K562 (cell line): ENCODE results near the gene MED17. TPM values are rescaled to one million over a fixed set of nuclear protein-coding genes. Genes with fewer than 3 reads are reported as not detected.

Experiments used
- CREM ChIP-seq: IDR thresholded peaks from 2 replicates; pipeline ENCODE4 v1.6.1; 2014; ENCODE audit warnings: antibody characterized with exemption, low read depth
- GATA2 ChIP-seq: sonication (generic); formaldehyde crosslinking; IDR thresholded peaks from 2 replicates; pipeline ENCODE4 v1.4.0; 2020; ENCODE audit warnings: mild to moderate bottlenecking, missing genetic modification reagents
- HINFP ChIP-seq: fragments of 450-650 bp; conservative IDR thresholded peaks from 2 replicates; pipeline ENCODE4 v1.6.1; 2016; ENCODE audit warnings: missing genetic modification characterization, low read depth, mild to moderate bottlenecking, control low read depth, missing compliant biosample characterization
- IRF1 ChIP-seq: sonication (generic); formaldehyde crosslinking; IDR thresholded peaks from 2 replicates; pipeline ENCODE4 v1.8.0; 2022; ENCODE audit warnings: missing genetic modification reagents, mild to moderate bottlenecking, borderline replicate concordance
- LARP7 ChIP-seq: fragments of 450-650 bp; IDR thresholded peaks from 2 replicates; pipeline ENCODE4 v1.6.1; 2016
- MCM5 ChIP-seq: fragments of 450-650 bp; IDR thresholded peaks from 2 replicates; pipeline ENCODE4 v1.6.1; 2016; ENCODE audit warnings: low read depth
- MEF2D ChIP-seq: conservative IDR thresholded peaks from 2 replicates; pipeline ENCODE4 v1.6.1; 2016; ENCODE audit warnings: low read depth, missing genetic modification characterization, missing compliant biosample characterization
- NCOA4 ChIP-seq: fragments of 450-650 bp; IDR thresholded peaks from 2 replicates; pipeline ENCODE4 v1.6.1; 2018; ENCODE audit warnings: mild to moderate bottlenecking; ENCODE audit not compliant: partially characterized antibody
- NUFIP1 ChIP-seq: fragments of 450-650 bp; IDR thresholded peaks from 2 replicates; pipeline ENCODE4 v1.6.1; 2018; ENCODE audit not compliant: partially characterized antibody
- PHF21A ChIP-seq: fragments of 450-650 bp; IDR thresholded peaks from 2 replicates; pipeline ENCODE4 v1.6.1; 2017; ENCODE audit warnings: low read depth, borderline replicate concordance
- POLR2H ChIP-seq: IDR thresholded peaks from 2 replicates; pipeline ENCODE4 v1.6.1; 2016; ENCODE audit warnings: missing genetic modification characterization, low read depth, mild to moderate bottlenecking, control low read depth, missing compliant biosample characterization, moderate library complexity
- RBM15 ChIP-seq: fragments of 200-400 bp; formaldehyde crosslinking; IDR thresholded peaks from 2 replicates; pipeline ENCODE4 v1.6.1; 2018; ENCODE audit warnings: mild to moderate bottlenecking, low read length, moderate library complexity; ENCODE audit not compliant: insufficient read depth
- SAFB2 ChIP-seq: fragments of 200-400 bp; formaldehyde crosslinking; IDR thresholded peaks from 2 replicates; pipeline ENCODE4 v1.6.1; 2018; ENCODE audit warnings: borderline replicate concordance, low read length, low read depth, moderate library complexity; ENCODE audit not compliant: severe bottlenecking
- SIX5 ChIP-seq, 2 experiments: IDR thresholded peaks; 2 replicates each; pipeline ENCODE4 v1.6.1; 2011; ENCODE audit warnings: low read length in 2 of 2, borderline replicate concordance in 1 of 2, low read depth in 1 of 2, mild to moderate bottlenecking in 1 of 2, moderate library complexity in 1 of 2; ENCODE audit not compliant: insufficient read depth in 1 of 2
- SMARCC2 ChIP-seq: fragments of 450-650 bp; IDR thresholded peaks from 2 replicates; pipeline ENCODE4 v1.6.1; 2017; ENCODE audit warnings: antibody characterized with exemption, moderate library complexity, mild to moderate bottlenecking, low read depth
- YY1 ChIP-seq, 3 experiments: IDR thresholded peaks; 2 replicates each; pipeline ENCODE4 v1.6.1; 2011; ENCODE audit warnings: low read length in 2 of 3, mild to moderate bottlenecking in 2 of 3, moderate library complexity in 2 of 3, borderline replicate concordance in 1 of 3, control low read depth in 1 of 3, low read depth in 1 of 3; ENCODE audit not compliant: insufficient read depth in 3 of 3, insufficient replicate concordance in 2 of 3, control insufficient read depth in 1 of 3, insufficient read length in 1 of 3; ENCODE audit errors: extremely low read depth in 1 of 3
- ZNF133 ChIP-seq: fragments of 250-450 bp; sonication (Bioruptor Pico); IDR thresholded peaks from 2 replicates; pipeline ENCODE4 v1.4.0; 2020; ENCODE audit warnings: mild to moderate bottlenecking
- ZNF143 ChIP-seq: sonication (generic); formaldehyde crosslinking; IDR thresholded peaks from 2 replicates; pipeline ENCODE4 v1.9.0; 2022; ENCODE audit warnings: mild to moderate bottlenecking, missing genetic modification reagents
- ZNF217 ChIP-seq: sonication (generic); formaldehyde crosslinking; IDR thresholded peaks from 2 replicates; pipeline ENCODE4 v1.8.0; 2022; ENCODE audit warnings: mild to moderate bottlenecking, missing genetic modification reagents
- ZNF24 ChIP-seq: fragments of 450-650 bp; IDR thresholded peaks from 2 replicates; pipeline ENCODE4 v1.6.1; 2016
- ZNF263 ChIP-seq: sonication (generic); formaldehyde crosslinking; IDR thresholded peaks from 2 replicates; pipeline ENCODE4 v1.8.0; 2022; ENCODE audit warnings: mild to moderate bottlenecking, missing genetic modification reagents, borderline replicate concordance
- ZNF408 ChIP-seq: fragments of 250-450 bp; sonication (Bioruptor Pico); IDR thresholded peaks from 2 replicates; pipeline ENCODE4 v1.4.0; 2020; ENCODE audit warnings: low read depth, mild to moderate bottlenecking, moderate library complexity
- polyA plus RNA-seq, 8 experiments: library from polyadenylated mRNA; depleted of rRNA in 4 of 8; stranded (reverse) in 5 of 8; unstranded in 3 of 8; fragments of >200 nt; fragmentation: Nextera tagmentation in 2 of 8; fragmentation: Illumina TruSeq in 1 of 8; extraction: Ambion mirVana in 2 of 8; extraction: Trizol in 1 of 8; gene quantifications; 2 replicates each; pipeline versions ENCODE4 v1.2.1 to v1.2.3, GENCODE V29; 2011 to 2014; ENCODE audit warnings: inconsistent platforms in 1 of 8, missing spikeins in 1 of 8
- total RNA-seq, 7 experiments: library from RNA; depleted of rRNA in 6 of 7; stranded (reverse); fragments of >200 nt in 6 of 7; fragmentation: Illumina TruSeq in 2 of 7; extraction: Trizol in 2 of 7; gene quantifications; 2 replicates each; pipeline versions ENCODE4 v1.2.1 to v1.2.3, GENCODE V29; 2011 to 2021; ENCODE audit warnings: low replicate concordance in 1 of 7
- TF ChIP-seq, protein P1 (sequence below): sonication (generic); formaldehyde crosslinking; IDR thresholded peaks from 2 replicates; pipeline ENCODE4 v1.9.0; 2022; ENCODE audit warnings: mild to moderate bottlenecking, missing genetic modification reagents

The MED17 gene
- total and polyA plus RNA-seq, 9 of the 15 experiments (the other 6 are each of a cell fraction or from before 2014, with no cell fraction given): 6.7 to 34.7 (median 26.8) TPM

DNA sequence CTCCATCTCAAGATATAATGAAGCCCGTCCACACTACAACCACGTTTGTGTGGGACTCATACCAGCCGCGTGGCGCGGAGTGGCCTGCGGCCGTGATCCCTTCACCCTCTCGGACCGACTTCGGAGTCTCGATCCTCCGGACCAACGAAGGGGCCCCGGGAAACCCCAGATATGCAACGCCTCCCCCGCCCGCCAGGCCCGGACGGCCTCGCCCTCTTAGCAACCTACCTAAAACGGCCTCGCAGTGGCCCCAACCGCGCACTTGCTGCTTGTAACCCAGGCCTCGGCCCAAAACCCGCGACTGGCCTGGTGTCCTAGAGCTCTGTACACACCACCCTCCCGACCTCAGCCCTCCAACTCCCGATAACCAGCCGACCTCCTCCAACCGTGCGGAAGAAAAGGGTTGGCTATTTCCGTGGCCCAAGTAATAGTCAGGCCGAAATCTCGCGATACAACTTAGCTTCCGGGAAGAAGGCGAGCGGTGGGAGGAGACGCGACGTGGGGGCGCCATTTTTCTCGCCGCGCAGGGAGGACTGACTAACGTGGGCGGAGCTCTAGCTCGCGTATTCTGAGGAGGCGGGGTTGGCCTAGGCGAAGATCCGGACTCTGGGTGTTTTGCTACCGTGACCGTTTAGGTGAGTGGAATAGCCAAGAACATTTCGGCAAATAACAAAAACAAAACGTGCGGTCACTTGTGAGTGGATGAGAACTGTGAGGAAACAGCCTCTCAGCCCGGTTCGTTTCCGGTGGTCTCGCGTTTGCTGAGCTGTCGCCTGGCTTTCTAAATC lies 42.8 kb upstream of the MED17 start, which contains the start of the genes C11orf54 and TAF1D (continued):
- no peak for TF ChIP-seq SMARCC2
- 0 out of 2 replicates have a peak, but pooled peaks have one; percentile 41 for TF ChIP-seq ZNF24
- no peak for TF ChIP-seq IRF1
- no peak for TF ChIP-seq SAFB2
- no peak for TF ChIP-seq PHF21A
- no peak for TF ChIP-seq ZNF217
- TF ChIP-seq HINFP: no peak
- TF ChIP-seq CREM: peak; percentile 89
- TF ChIP-seq MEF2D (tag): 0 out of 2 replicates have a peak, but pooled peaks have one; percentile 15
- no peak for TF ChIP-seq ZNF133 (CRISPR knock-in tag)
- no peak for TF ChIP-seq RBM15
- TF ChIP-seq NUFIP1: no peak
- no peak for TF ChIP-seq MCM5
- no peak for TF ChIP-seq ZNF143 (CRISPR knock-in tag)
- TF ChIP-seq NCOA4: no peak
- peak; percentile 96 for TF ChIP-seq POLR2H (tag)
- no peak for TF ChIP-seq GATA2 (CRISPR knock-in tag)
- TF ChIP-seq LARP7: peak; percentile 83
- TF ChIP-seq, protein P1, sequence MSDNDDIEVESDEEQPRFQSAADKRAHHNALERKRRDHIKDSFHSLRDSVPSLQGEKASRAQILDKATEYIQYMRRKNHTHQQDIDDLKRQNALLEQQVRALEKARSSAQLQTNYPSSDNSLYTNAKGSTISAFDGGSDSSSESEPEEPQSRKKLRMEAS: peak; percentile 57
- TF ChIP-seq YY1 (IDR thresholded peaks at IDR 0.05; ENCODE audit: borderline replicate concordance in 1 of 3, control insufficient read depth in 1 of 3, extremely low read depth in 1 of 3, insufficient read depth in 3 of 3, insufficient read length in 1 of 3, insufficient replicate concordance in 2 of 3, low read depth in 1 of 3, low read length in 2 of 3): peak; percentile 61 to 96 (median 94)
- no peak for TF ChIP-seq ZNF408 (CRISPR knock-in tag)
- no peak; the same call in 1 of the 2 replicates for TF ChIP-seq ZNF263 (CRISPR knock-in tag)
- TF ChIP-seq SIX5 (IDR thresholded peaks at IDR 0.05; ENCODE audit: borderline replicate concordance in 1 of 2, insufficient read depth in 1 of 2, low read depth in 1 of 2, low read length in 2 of 2): peak in 1 of 2 experiments; percentile 7; a peak in 1 of 4 replicates
